ENCODE data around the gene UCP2. TPM values are rescaled to one million over a fixed set of nuclear protein-coding genes. Genes with fewer than 3 reads are reported as not detected.

UCP2 gene
- total and polyA plus RNA-seq, 4 donors, result 44.7 to 207 (median 139) TPM

DNA sequence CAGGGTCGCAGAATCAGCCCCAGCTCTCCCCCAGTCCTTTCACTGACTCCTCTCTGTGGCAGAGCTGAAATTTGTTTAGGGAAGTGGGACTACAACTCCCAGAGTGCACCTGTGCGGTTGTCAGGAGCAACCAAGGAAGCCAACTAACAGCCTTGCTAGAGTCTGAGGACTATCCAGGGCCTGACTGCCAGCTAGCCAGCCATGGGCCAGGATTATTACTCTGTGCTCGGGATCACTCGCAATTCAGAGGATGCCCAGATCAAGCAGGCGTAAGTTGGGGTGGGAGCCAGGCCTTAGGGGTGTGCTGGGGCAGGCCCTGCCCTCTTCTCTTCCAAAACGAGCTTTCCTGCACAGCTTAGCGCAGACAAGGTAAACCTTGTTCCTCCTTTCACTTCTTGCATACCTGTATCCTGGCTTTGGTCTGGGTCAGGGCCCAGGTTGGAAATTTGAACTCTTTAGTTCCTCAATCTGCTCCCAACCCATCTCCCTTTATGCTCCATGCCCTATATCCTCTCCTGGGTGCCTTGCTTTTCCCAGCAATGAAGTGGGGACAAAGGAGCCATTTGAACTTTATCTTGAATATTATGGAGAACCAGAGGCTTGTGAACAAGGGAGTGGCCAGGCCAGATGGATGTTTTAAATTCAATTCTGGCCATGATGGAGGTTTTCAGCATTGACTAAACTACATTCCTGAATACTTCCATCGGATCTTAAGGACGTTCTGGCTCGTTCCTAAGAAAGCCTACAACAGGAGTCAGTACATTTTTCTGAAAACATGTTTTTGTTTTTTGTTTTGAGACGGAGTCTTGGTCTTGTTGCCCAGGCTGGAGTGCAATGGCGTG, 31.6 kb downstream of the UCP2 start, which contains the start of gene DNAJB13:
Gene DNAJB13 (plus strand): TSS at position 158 of the 842 bp plus-strand sequence. CDS start 44 bp downstream, at position 202.
- ATAC-seq (ENCODE audit: insufficient read depth, low FRiP score), result peak; percentile 47

DNA sequence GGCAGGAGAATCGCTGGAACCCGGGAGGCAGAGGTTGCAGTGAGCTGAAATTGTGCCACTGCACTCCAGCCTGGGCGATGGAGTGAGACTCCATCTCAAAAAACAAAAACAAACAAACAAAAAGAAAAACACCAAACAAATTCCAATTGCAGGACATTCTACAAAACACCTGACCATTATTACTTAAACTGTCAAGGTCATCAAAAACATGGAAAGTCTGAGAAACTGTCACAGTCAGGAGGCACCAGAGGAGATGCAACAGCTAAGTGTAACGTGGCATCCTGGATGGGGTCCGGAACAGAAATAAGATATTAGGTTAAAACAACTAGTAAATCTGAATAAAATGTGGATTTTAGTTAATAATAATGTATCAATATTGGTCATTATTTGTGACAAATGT, 32.7 kb downstream of the UCP2 start:
- DNase-seq, result no peak
- TF ChIP-seq, protein P1, sequence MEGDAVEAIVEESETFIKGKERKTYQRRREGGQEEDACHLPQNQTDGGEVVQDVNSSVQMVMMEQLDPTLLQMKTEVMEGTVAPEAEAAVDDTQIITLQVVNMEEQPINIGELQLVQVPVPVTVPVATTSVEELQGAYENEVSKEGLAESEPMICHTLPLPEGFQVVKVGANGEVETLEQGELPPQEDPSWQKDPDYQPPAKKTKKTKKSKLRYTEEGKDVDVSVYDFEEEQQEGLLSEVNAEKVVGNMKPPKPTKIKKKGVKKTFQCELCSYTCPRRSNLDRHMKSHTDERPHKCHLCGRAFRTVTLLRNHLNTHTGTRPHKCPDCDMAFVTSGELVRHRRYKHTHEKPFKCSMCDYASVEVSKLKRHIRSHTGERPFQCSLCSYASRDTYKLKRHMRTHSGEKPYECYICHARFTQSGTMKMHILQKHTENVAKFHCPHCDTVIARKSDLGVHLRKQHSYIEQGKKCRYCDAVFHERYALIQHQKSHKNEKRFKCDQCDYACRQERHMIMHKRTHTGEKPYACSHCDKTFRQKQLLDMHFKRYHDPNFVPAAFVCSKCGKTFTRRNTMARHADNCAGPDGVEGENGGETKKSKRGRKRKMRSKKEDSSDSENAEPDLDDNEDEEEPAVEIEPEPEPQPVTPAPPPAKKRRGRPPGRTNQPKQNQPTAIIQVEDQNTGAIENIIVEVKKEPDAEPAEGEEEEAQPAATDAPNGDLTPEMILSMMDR (IDR thresholded peaks at IDR 0.05; ENCODE audit: control extremely low read depth, extremely low read depth), result no peak
- H3K27me3 ChIP-seq (ENCODE audit: control insufficient read depth in 3 of 3, insufficient read depth in 3 of 3, low read length in 2 of 3), result no peaks in the 10 kb centered on the region
- 98 to 99% methylated on average over 5 of the region's 5 CpGs for WGBS, 2 donors
- no peaks in the 10 kb centered on the region for H3K36me3 ChIP-seq (ENCODE audit: control insufficient read depth in 4 of 4, insufficient read depth in 4 of 4, low read length in 4 of 4)
- H3K4me3 ChIP-seq, result no peak overlapping the region
- H3K9me3 ChIP-seq (ENCODE audit: control insufficient read depth in 4 of 4, insufficient read depth in 3 of 4, low read length in 3 of 4), result no peaks in the 10 kb centered on the region
- no peak for ATAC-seq (ENCODE audit: insufficient read depth, low FRiP score)
- no peaks in the 10 kb centered on the region for H3K4me1 ChIP-seq (ENCODE audit: control insufficient read depth in 5 of 5, insufficient read depth in 5 of 5, low read length in 5 of 5)
- no peak overlapping the region for H3K9ac ChIP-seq (ENCODE audit: insufficient read depth in 1 of 2, low read length in 2 of 2)
- no peak overlapping the region for H3K27ac ChIP-seq (ENCODE audit: low read depth in 1 of 2, low read length in 1 of 2)

More for the DNA sequence above, 31.6 kb downstream of the UCP2 start, which contains the start of gene DNAJB13:
- Histone ChIP-seq H3K36me3 (ENCODE audit: control insufficient read depth in 4 of 4, insufficient read depth in 4 of 4, low read length in 4 of 4) (no peaks in the 10 kb centered on the region), H3K27ac (ENCODE audit: low read depth in 1 of 2, low read length in 1 of 2) (no peak within 1 kb of the TSS), H3K9me3 (ENCODE audit: control insufficient read depth in 4 of 4, insufficient read depth in 3 of 4, low read length in 3 of 4) (no peaks in the 10 kb centered on the region), H3K4me1 (ENCODE audit: control insufficient read depth in 5 of 5, insufficient read depth in 5 of 5, low read length in 5 of 5) (no peaks in the 10 kb centered on the region), H3K4me3 (no peak within 1 kb of the TSS), H3K9ac (ENCODE audit: insufficient read depth in 1 of 2, low read length in 2 of 2) (no peak within 1 kb of the TSS), H3K27me3 (ENCODE audit: control insufficient read depth in 3 of 3, insufficient read depth in 3 of 3, low read length in 2 of 3) (peaks cover 0 to 2% (median 2%) of the 10 kb centered on the region in 3 donors)
- peak; percentile 47 to 61 (median 54) for DNase-seq
- 81 to 86% methylated on average over 12 of the region's 12 CpGs for WGBS, 2 donors
- TF ChIP-seq, protein P1 (IDR thresholded peaks at IDR 0.05; ENCODE audit: control extremely low read depth, extremely low read depth), result no peak

DNA sequence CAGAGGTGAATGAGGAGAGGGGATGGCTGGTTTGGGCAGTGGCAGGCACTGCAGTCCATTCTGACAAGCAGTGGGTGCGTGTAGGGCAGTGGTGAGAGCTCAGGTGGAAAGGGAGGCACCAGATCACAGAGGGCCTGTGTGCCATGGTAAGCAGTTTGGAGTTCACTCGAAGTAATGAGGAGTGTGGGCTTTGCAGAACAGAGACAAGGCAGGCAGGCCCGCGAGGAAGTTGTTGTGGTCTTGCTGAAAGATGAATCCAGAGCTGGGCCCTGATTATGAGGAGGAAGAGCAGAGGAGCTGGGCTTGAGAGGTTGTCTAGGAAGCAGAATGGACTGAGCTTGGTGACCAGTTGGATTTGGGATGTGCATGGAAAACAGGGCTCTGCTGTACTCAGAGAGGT, 33.4 kb downstream of the UCP2 start:
- Histone ChIP-seq H3K27ac (ENCODE audit: low read depth in 1 of 2, low read length in 1 of 2) (no peak overlapping the region), H3K9ac (ENCODE audit: insufficient read depth in 1 of 2, low read length in 2 of 2) (no peak overlapping the region), H3K9me3 (ENCODE audit: control insufficient read depth in 4 of 4, insufficient read depth in 3 of 4, low read length in 3 of 4) (no peaks in the 10 kb centered on the region), H3K4me3 (no peak overlapping the region), H3K4me1 (ENCODE audit: control insufficient read depth in 5 of 5, insufficient read depth in 5 of 5, low read length in 5 of 5) (no peaks in the 10 kb centered on the region), H3K27me3 (ENCODE audit: control insufficient read depth in 3 of 3, insufficient read depth in 3 of 3, low read length in 2 of 3) (no peaks in the 10 kb centered on the region), H3K36me3 (ENCODE audit: control insufficient read depth in 4 of 4, insufficient read depth in 4 of 4, low read length in 4 of 4) (no peaks in the 10 kb centered on the region)
- DNase-seq, result no peak
- ATAC-seq (ENCODE audit: insufficient read depth, low FRiP score), result no peak
- WGBS, 2 donors, result 72 to 74% methylated on average over 4 of the region's 4 CpGs
- TF ChIP-seq, protein P1 (IDR thresholded peaks at IDR 0.05; ENCODE audit: control extremely low read depth, extremely low read depth), result no peak
